Fibroblast of peridontal ligament (primary cell): ENCODE data around the gene MUC22.
A peak's percentile ranks its signal among the peaks of the same experiment; 100 is the strongest.

ENCODE experiments used
- DNase-seq: peaks from one replicate; pipeline ENCODE4 v3.0.0-alpha.2; 2010; ENCODE audit errors: extremely low read depth

The MUC22 gene

DNA sequence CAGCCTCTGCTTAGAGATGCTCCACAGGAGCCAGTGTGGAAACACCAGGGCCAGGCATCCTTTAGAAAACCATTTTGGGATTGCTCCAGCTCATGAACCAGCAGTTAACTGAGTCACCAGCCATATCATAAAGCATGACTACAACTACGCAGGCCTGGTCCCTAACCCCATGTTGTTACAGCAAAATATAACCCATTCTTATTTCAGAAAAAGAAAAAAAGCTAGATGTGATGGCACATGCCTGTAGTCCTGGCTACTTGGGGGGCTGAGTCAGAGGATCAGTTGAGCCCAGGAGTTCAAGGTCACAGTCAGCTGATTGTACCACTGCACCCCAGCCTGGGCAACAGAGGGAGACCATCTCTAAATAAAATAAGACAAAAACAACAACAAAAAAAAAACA lies 65.3 kb downstream of the MUC22 start:
- peak; percentile 61 for DNase-seq

- no peak for DNase-seq
Observed at GRCh38 chr6:31076611-31077010, 66.3 kb downstream of the MUC22 start.

- peak; percentile 76 for DNase-seq
Observed at GRCh38 chr6:31079656-31080261, 69.5 kb downstream of the MUC22 start.

DNA sequence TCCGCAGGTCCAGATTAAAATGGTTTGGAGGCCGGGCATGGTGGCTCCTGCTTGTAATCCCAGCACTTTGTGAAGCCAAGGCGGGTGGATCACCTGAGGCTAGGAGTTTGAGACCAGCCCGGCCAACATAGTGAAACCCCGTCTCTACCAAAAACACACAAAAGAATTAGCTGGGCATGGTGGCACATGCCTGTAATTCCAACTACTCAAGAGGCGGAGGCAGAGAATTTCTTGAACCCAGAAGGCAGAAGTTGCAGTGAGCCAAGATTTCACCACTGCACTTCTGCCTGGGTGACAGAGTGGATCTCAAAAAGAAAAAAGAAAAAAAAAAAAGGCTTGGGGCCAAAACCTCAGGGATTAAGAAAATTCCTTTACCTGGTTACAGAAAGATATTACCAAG lies 71.6 kb downstream of the MUC22 start:
- DNase-seq = no peak

DNA sequence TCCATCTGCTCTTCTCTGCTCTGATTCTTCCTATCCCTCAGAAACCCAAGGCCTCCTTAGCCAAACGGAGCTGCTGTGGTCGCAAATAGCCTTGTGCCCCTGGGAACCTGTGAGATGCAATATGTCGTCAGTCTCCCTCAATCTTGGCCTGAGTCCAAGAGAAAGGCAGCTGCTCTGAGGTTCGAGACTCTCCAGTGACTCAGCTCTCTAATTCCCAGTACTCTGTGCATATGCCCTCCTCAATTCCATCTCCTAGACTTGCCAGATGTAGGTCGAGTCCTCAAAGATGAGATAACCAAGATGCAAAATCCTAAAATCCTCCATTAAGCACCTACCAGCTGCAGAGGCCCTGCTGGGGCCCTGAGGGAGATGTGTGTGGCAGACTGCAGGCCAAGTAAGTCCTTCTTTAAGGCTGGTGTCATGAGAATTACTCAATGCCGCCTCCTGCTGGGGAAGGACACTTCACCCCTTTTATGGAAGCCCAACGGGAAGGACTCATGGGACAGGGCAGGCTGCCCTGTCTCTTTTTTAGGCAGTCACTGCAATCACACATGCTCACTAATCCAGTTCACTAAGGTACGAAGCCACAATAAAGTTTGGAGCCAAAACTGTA lies 73.6 kb downstream of the MUC22 start:
- peak; percentile 91 for DNase-seq
